IMR-90 (cell line): Measurements from ENCODE around the gene PHC2. TPM values are rescaled to one million over a fixed set of nuclear protein-coding genes. Genes with fewer than 3 reads are reported as not detected.

Experiments used
- ATAC-seq: fragments of 200-7000 bp; cut with Tn5 transposase; 2 replicates; pipeline ENCODE4 v1.9.1; 2020; ENCODE audit warnings: low read depth, mild to moderate bottlenecking, moderate library complexity
- BruUV-seq: library from RNA; stranded (reverse); fragments of 400-500 nt; replicated peaks from 2 replicates; lab custom pipeline; 2021; lab: Mats Ljungman, UMichigan
- CTCF ChIA-PET: fragments of 300-600 bp; formaldehyde crosslinking; extraction: SDS; loops from one replicate; lab custom pipeline; 2021; ENCODE audit warnings: antibody characterized with exemption; lab: Yijun Ruan, JAX
- POLR2A ChIA-PET: fragments of 300-600 bp; sonication (Branson Sonifier 250); formaldehyde crosslinking; loops from one replicate; lab custom pipeline; 2022; ENCODE audit warnings: antibody characterized with exemption; ENCODE audit not compliant: unreplicated experiment; lab: Charles Lee
- DNase-seq: peaks from one replicate; pipeline ENCODE4 v3.0.0; 2013
- H2AFZ ChIP-seq: replicated peaks from 2 replicates; pipeline ENCODE3; 2013; ENCODE audit warnings: low read length, mild to moderate bottlenecking; ENCODE audit not compliant: poor library complexity
- H2AK5ac ChIP-seq: 2 replicates; pipeline ENCODE4 v1.6.1; 2013; ENCODE audit warnings: low read depth, low read length, inconsistent platforms
- H2AK9ac ChIP-seq: replicated peaks from 2 replicates; pipeline ENCODE3; 2013; ENCODE audit warnings: mild to moderate bottlenecking, low read depth, low read length, moderate library complexity; ENCODE audit not compliant: poor library complexity
- H2BK120ac ChIP-seq: 2 replicates; pipeline ENCODE4 v1.6.1; 2013; ENCODE audit warnings: low read depth, low read length, inconsistent platforms
- H2BK15ac ChIP-seq: 3 replicates; pipeline ENCODE4 v1.6.1; 2013; ENCODE audit warnings: low read depth, low read length, inconsistent platforms
- H2BK20ac ChIP-seq: 2 replicates; pipeline ENCODE4 v1.6.1; 2013; ENCODE audit warnings: low read depth, mild to moderate bottlenecking, inconsistent platforms, low read length, moderate library complexity
- H2BK5ac ChIP-seq: 2 replicates; pipeline ENCODE4 v1.6.1; 2013; ENCODE audit warnings: mild to moderate bottlenecking, low read depth, low read length, inconsistent platforms; ENCODE audit not compliant: poor library complexity, severe bottlenecking
- H3K14ac ChIP-seq: replicated peaks from 2 replicates; pipeline ENCODE4 v1.6.1; 2013; ENCODE audit warnings: low read depth, low read length, inconsistent platforms
- H3K18ac ChIP-seq: 2 replicates; pipeline ENCODE4 v1.6.1; 2013; ENCODE audit warnings: low read depth, low read length, control low read depth
- H3K23ac ChIP-seq: 2 replicates; pipeline ENCODE4 v1.6.1; 2013; ENCODE audit warnings: low read depth, low read length, inconsistent platforms
- H3K27ac ChIP-seq: 2 replicates; pipeline ENCODE4 v1.5.1; 2013; ENCODE audit warnings: mild to moderate bottlenecking, control low read depth, low read length; ENCODE audit not compliant: insufficient read depth
- H3K27me3 ChIP-seq: 2 replicates; pipeline ENCODE4 v1.6.1; 2013; ENCODE audit warnings: low read length; ENCODE audit not compliant: control insufficient read depth, insufficient read depth
- H3K36me3 ChIP-seq: 2 replicates; pipeline ENCODE4 v1.6.1; 2013; ENCODE audit warnings: low read length, mixed read lengths; ENCODE audit not compliant: control insufficient read depth, insufficient read depth
- H3K4ac ChIP-seq: 2 replicates; pipeline ENCODE4 v1.6.1; 2013; ENCODE audit warnings: low read depth, low read length, inconsistent platforms
- H3K4me1 ChIP-seq: 2 replicates; pipeline ENCODE4 v1.6.1; 2013; ENCODE audit warnings: low read length, mixed read lengths; ENCODE audit not compliant: control insufficient read depth, insufficient read depth
- H3K4me2 ChIP-seq: 2 replicates; pipeline ENCODE4 v1.6.1; 2013; ENCODE audit warnings: low read depth, mild to moderate bottlenecking, control low read depth, low read length, moderate library complexity
- H3K4me3 ChIP-seq: 2 replicates; pipeline ENCODE4 v1.5.1; 2013; ENCODE audit warnings: low read depth, mild to moderate bottlenecking, control low read depth, low read length, moderate library complexity; ENCODE audit not compliant: insufficient read depth
- H3K56ac ChIP-seq: 2 replicates; pipeline ENCODE4 v1.6.1; 2013; ENCODE audit warnings: low read length, inconsistent platforms; ENCODE audit not compliant: insufficient read depth; ENCODE audit errors: extremely low read depth
- H3K79me1 ChIP-seq, 2 experiments: 2 replicates each; pipeline ENCODE4 v1.6.1; 2013; ENCODE audit warnings: low read length in 2 of 2, inconsistent platforms in 1 of 2, low read depth in 1 of 2
- H3K9ac ChIP-seq: 2 replicates; pipeline ENCODE4 v1.6.1; 2013; ENCODE audit warnings: low read depth, low read length, control low read depth
- H3K9me1 ChIP-seq: 2 replicates; pipeline ENCODE4 v1.6.1; 2013; ENCODE audit warnings: low read length, inconsistent platforms; ENCODE audit not compliant: insufficient read depth
- H3K9me3 ChIP-seq: 2 replicates; pipeline ENCODE4 v1.6.1; 2013; ENCODE audit warnings: low read length; ENCODE audit not compliant: control insufficient read depth, insufficient read depth
- H4K20me1 ChIP-seq: 2 replicates; pipeline ENCODE4 v1.6.1; 2013; ENCODE audit warnings: low read length, inconsistent platforms; ENCODE audit not compliant: insufficient read depth
- H4K5ac ChIP-seq: 2 replicates; pipeline ENCODE4 v1.6.1; 2013; ENCODE audit warnings: mild to moderate bottlenecking, low read depth, low read length, control low read depth
- H4K8ac ChIP-seq, 2 experiments: 2 replicates each; pipeline ENCODE4 v1.6.1; 2013; ENCODE audit warnings: low read depth in 2 of 2, low read length in 2 of 2, control low read depth in 1 of 2, inconsistent platforms in 1 of 2
- H4K91ac ChIP-seq: 2 replicates; pipeline ENCODE4 v1.6.1; 2013; ENCODE audit warnings: low read depth, low read length, inconsistent platforms; ENCODE audit not compliant: insufficient read depth
- CEBPB ChIP-seq: IDR thresholded peaks from 2 replicates; pipeline ENCODE4 v1.6.1; 2012; ENCODE audit warnings: low read depth, low read length, improper control_type of control experiment
- CHD1 ChIP-seq: IDR thresholded peaks from 2 replicates; pipeline ENCODE4 v1.6.1; 2012; ENCODE audit warnings: low read depth, low read length, improper control_type of control experiment
- MAZ ChIP-seq: IDR thresholded peaks from 2 replicates; pipeline ENCODE4 v1.6.1; 2012; ENCODE audit warnings: low read depth, mild to moderate bottlenecking, low read length, improper control_type of control experiment, moderate library complexity, borderline replicate concordance
- MXI1 ChIP-seq: IDR thresholded peaks from 2 replicates; pipeline ENCODE4 v1.6.1; 2012; ENCODE audit warnings: low read depth, mild to moderate bottlenecking, low read length, moderate library complexity, borderline replicate concordance
- NFE2L2 ChIP-seq: fragments of 150-350 bp; IDR thresholded peaks from 2 replicates; pipeline ENCODE4 v1.6.1; 2016; ENCODE audit warnings: low read depth, mild to moderate bottlenecking, low read length
- POLR2A ChIP-seq: IDR thresholded peaks from 2 replicates; pipeline ENCODE4 v1.6.1; 2012; ENCODE audit warnings: mild to moderate bottlenecking, low read depth, low read length
- RAD21 ChIP-seq: IDR thresholded peaks from 2 replicates; pipeline ENCODE4 v1.6.1; 2012; ENCODE audit warnings: low read length, improper control_type of control experiment
- RCOR1 ChIP-seq: IDR thresholded peaks from 2 replicates; pipeline ENCODE4 v1.6.1; 2012; ENCODE audit warnings: mild to moderate bottlenecking, low read length, improper control_type of control experiment; ENCODE audit not compliant: insufficient replicate concordance
- RFX5 ChIP-seq: IDR thresholded peaks from 2 replicates; pipeline ENCODE4 v1.8.0; 2012; ENCODE audit warnings: low read depth, mild to moderate bottlenecking, low read length, moderate library complexity
- SMC3 ChIP-seq: fragments of 150-350 bp; IDR thresholded peaks from 2 replicates; pipeline ENCODE4 v1.6.1; 2016; ENCODE audit warnings: low read depth, mild to moderate bottlenecking, antibody characterized with exemption, low read length, moderate library complexity
- WGBS, 2 experiments: methylation state at CpG; one replicate each; pipeline versions ENCODE4 v1.1.5 to v1.1.7; 2013; ENCODE audit warnings: missing lambda C conversion rate in 2 of 2; ENCODE audit not compliant: insufficient read length in 1 of 2; ENCODE audit errors: extremely low coverage in 2 of 2; 5-methylcytosine and 5-hydroxymethylcytosine counted together
- dilution Hi-C: fragments of 300-500 bp; cut with HindIII; formaldehyde crosslinking; loops from one replicate; pipeline ENCODE4 v1.14.3; 2018; ENCODE audit warnings: low sequenced_read_pairs; ENCODE audit not compliant: unreplicated experiment
- in situ Hi-C: fragments of 300-500 bp; cut with MboI; formaldehyde crosslinking; loops from 3 replicates; pipeline ENCODE4 v1.14.3; 2019; ENCODE audit warnings: low sequenced_read_pairs, inconsistent platforms, mixed read lengths
- intact Hi-C: fragments of 100-400 bp; cut with micrococcal nuclease; formaldehyde crosslinking; loops from 2 replicates; pipeline ENCODE4 v1.10.0; 2022
- polyA plus RNA-seq, 3 experiments: library from polyadenylated mRNA; depleted of rRNA; stranded (reverse); fragments of >200 nt; gene quantifications; 2 replicates each; pipeline ENCODE4 v1.2.3, GENCODE V29; 2012; ENCODE audit warnings: low replicate concordance in 1 of 3
- total RNA-seq: library from RNA; depleted of rRNA; stranded (reverse); fragments of >200 nt; gene quantifications from 2 replicates; pipeline ENCODE4 v1.2.3, GENCODE V29; 2012
- TF ChIP-seq, protein P1 (sequence below): fragments of 150-350 bp; IDR thresholded peaks from 2 replicates; pipeline ENCODE4 v1.6.1; 2016; ENCODE audit warnings: low read depth, mild to moderate bottlenecking, low read length, moderate library complexity, borderline replicate concordance
- TF ChIP-seq, protein P2 (sequence below): fragments of 150-350 bp; IDR thresholded peaks from 2 replicates; pipeline ENCODE4 v1.6.1; 2017; ENCODE audit warnings: mild to moderate bottlenecking, antibody characterized with exemption, low read length, low read depth
- TF ChIP-seq, protein P3 (sequence below): conservative IDR thresholded peaks from 2 replicates; pipeline ENCODE4 v1.5.1; 2012; ENCODE audit warnings: mild to moderate bottlenecking, low read depth, low read length, improper control_type of control experiment

Gene PHC2
- total and polyA plus RNA-seq, 2 of the 4 experiments (the other 2 are of a cell fraction): 46.4 to 98.1 TPM

DNA sequence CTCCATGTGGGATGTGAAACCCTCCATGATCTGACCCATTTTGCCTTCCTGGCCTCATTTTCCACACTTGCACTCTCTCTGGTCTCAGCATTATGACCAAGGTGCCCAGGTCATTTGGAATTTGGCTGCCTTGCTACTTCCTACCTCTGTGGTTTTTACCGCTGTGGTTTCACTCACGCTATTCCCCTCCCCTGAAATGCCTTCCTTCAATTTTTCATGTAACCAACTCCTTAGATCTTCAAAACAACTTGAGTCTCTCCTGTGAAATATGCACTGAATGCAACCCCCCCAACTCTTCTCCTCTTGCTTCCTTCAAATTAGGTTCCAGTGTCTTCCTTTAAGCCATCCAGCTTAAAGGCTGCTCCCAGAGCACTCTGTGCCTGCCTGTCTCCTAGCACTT, 50.1 kb downstream of the PHC2 start:
- H2BK15ac ChIP-seq: no peak overlapping the region
- no peak overlapping the region for H2BK5ac ChIP-seq
- POLR2A ChIA-PET: no interaction called here
- no peak overlapping the region for H3K18ac ChIP-seq
- H2AK9ac ChIP-seq: no peak overlapping the region
- in situ Hi-C loops (no loop called here), dilution Hi-C loops (no loop called here), intact Hi-C loops (no loop called here)
- H3K14ac ChIP-seq: no peak overlapping the region
- H3K9me3 ChIP-seq: no peaks in the 10 kb centered on the region
- H4K20me1 ChIP-seq: no peaks in the 10 kb centered on the region
- no TSS peak for BruUV-seq
- WGBS, 2 experiments: 92% methylated on average over 2 of the region's 2 CpGs; no CpG with 5 or more reads in 1 of the 2 experiments
- peaks cover 22% of the 10 kb centered on the region for H3K9me1 ChIP-seq
- no peak overlapping the region for H3K27ac ChIP-seq
- no peak overlapping the region for H4K8ac ChIP-seq
- H3K4me2 ChIP-seq: no peak overlapping the region
- no peak overlapping the region for H3K4ac ChIP-seq
- H3K4me3 ChIP-seq: no peak overlapping the region
- no peak overlapping the region for H3K23ac ChIP-seq
- TF ChIP-seq, protein P1, sequence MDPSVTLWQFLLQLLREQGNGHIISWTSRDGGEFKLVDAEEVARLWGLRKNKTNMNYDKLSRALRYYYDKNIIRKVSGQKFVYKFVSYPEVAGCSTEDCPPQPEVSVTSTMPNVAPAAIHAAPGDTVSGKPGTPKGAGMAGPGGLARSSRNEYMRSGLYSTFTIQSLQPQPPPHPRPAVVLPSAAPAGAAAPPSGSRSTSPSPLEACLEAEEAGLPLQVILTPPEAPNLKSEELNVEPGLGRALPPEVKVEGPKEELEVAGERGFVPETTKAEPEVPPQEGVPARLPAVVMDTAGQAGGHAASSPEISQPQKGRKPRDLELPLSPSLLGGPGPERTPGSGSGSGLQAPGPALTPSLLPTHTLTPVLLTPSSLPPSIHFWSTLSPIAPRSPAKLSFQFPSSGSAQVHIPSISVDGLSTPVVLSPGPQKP: no peak
- TF ChIP-seq NFE2L2: no peak
- no peak for TF ChIP-seq MXI1
- TF ChIP-seq, protein P2, sequence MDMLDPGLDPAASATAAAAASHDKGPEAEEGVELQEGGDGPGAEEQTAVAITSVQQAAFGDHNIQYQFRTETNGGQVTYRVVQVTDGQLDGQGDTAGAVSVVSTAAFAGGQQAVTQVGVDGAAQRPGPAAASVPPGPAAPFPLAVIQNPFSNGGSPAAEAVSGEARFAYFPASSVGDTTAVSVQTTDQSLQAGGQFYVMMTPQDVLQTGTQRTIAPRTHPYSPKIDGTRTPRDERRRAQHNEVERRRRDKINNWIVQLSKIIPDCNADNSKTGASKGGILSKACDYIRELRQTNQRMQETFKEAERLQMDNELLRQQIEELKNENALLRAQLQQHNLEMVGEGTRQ: no peak
- TF ChIP-seq POLR2A: no peak
- TF ChIP-seq CHD1: no peak
- TF ChIP-seq CEBPB: no peak
- TF ChIP-seq, protein P3, sequence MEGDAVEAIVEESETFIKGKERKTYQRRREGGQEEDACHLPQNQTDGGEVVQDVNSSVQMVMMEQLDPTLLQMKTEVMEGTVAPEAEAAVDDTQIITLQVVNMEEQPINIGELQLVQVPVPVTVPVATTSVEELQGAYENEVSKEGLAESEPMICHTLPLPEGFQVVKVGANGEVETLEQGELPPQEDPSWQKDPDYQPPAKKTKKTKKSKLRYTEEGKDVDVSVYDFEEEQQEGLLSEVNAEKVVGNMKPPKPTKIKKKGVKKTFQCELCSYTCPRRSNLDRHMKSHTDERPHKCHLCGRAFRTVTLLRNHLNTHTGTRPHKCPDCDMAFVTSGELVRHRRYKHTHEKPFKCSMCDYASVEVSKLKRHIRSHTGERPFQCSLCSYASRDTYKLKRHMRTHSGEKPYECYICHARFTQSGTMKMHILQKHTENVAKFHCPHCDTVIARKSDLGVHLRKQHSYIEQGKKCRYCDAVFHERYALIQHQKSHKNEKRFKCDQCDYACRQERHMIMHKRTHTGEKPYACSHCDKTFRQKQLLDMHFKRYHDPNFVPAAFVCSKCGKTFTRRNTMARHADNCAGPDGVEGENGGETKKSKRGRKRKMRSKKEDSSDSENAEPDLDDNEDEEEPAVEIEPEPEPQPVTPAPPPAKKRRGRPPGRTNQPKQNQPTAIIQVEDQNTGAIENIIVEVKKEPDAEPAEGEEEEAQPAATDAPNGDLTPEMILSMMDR: no peak
- no peak for TF ChIP-seq RCOR1
- no peak for TF ChIP-seq RAD21
- TF ChIP-seq RFX5: no peak
- TF ChIP-seq MAZ: no peak
- no peak for TF ChIP-seq SMC3
- no peak overlapping the region for H2AFZ ChIP-seq
- peaks cover 11 to 27% of the 10 kb centered on the region in 2 experiments for H3K79me1 ChIP-seq
- CTCF ChIA-PET: interaction anchor here (1.2 kb wide), 1 partner anchor 76 kb away, joined by 3 read pairs; no protein-coding TSS in a partner anchor
- no peak overlapping the region for H2AK5ac ChIP-seq
- H3K56ac ChIP-seq: no peak overlapping the region
- H3K27me3 ChIP-seq: no peaks in the 10 kb centered on the region
- no peak overlapping the region for H3K9ac ChIP-seq
- H2BK20ac ChIP-seq: no peak overlapping the region
- DNase-seq: no peak
- ATAC-seq: no peak
- H4K91ac ChIP-seq: no peak overlapping the region
- H2BK120ac ChIP-seq: no peak overlapping the region
- H3K4me1 ChIP-seq: peaks cover 32% of the 10 kb centered on the region
- H4K5ac ChIP-seq: no peak overlapping the region
- no peaks in the 10 kb centered on the region for H3K36me3 ChIP-seq
